GM23338 (cell line): Measurements from ENCODE around the gene NFKBIZ. TPM values are rescaled to one million over a fixed set of nuclear protein-coding genes. Genes with fewer than 3 reads are reported as not detected.

ENCODE experiments used
- ATAC-seq: fragments of 200-7000 bp; cut with Tn5 transposase; 3 replicates; pipeline ENCODE4 v1.9.1; 2020
- DNase-seq: peaks from one replicate; pipeline ENCODE4 v3.0.0-alpha.2; 2015; ENCODE audit warnings: low spot score
- H2AFZ ChIP-seq: fragments of 200-600 bp; sonication (generic); 2 replicates; pipeline ENCODE4 v1.8.0; 2016; ENCODE audit warnings: antibody characterized with exemption, mild to moderate bottlenecking, moderate library complexity
- H3F3A ChIP-seq: fragments of 200-600 bp; sonication (generic); replicated peaks from 2 replicates; pipeline ENCODE4 v1.8.0; 2017; ENCODE audit warnings: antibody characterized with exemption, mixed run types, low read depth
- H3K27ac ChIP-seq: fragments of 200-600 bp; sonication (generic); 2 replicates; pipeline ENCODE4 v1.6.1; 2016; ENCODE audit warnings: low read depth
- H3K27me3 ChIP-seq: fragments of 200-600 bp; sonication (generic); 2 replicates; pipeline ENCODE4 v1.8.0; 2016; ENCODE audit warnings: mild to moderate bottlenecking, mixed run types, moderate library complexity; ENCODE audit not compliant: insufficient read depth
- H3K36me3 ChIP-seq: fragments of 200-600 bp; sonication (generic); 2 replicates; pipeline ENCODE4 v1.8.0; 2016; ENCODE audit warnings: mild to moderate bottlenecking; ENCODE audit not compliant: insufficient read depth
- H3K4me1 ChIP-seq: fragments of 200-600 bp; sonication (generic); 2 replicates; pipeline ENCODE4 v1.8.0; 2016; ENCODE audit warnings: mild to moderate bottlenecking, moderate library complexity; ENCODE audit not compliant: insufficient read depth
- H3K4me2 ChIP-seq: fragments of 200-600 bp; sonication (generic); 2 replicates; pipeline ENCODE4 v1.7.1; 2017; ENCODE audit warnings: mixed run types
- H3K4me3 ChIP-seq: fragments of 200-600 bp; sonication (generic); 2 replicates; pipeline ENCODE4 v1.6.1; 2016; ENCODE audit warnings: mixed run types
- H3K79me2 ChIP-seq: fragments of 200-600 bp; sonication (generic); replicated peaks from 2 replicates; pipeline ENCODE4 v1.8.0; 2017; ENCODE audit warnings: mild to moderate bottlenecking; ENCODE audit not compliant: insufficient read depth
- H3K9me2 ChIP-seq: fragments of 200-600 bp; sonication (generic); 2 replicates; pipeline ENCODE4 v1.8.0; 2017; ENCODE audit not compliant: insufficient read depth
- H4K20me1 ChIP-seq: fragments of 200-600 bp; sonication (generic); replicated peaks from 2 replicates; pipeline ENCODE4 v1.8.0; 2017; ENCODE audit warnings: mild to moderate bottlenecking; ENCODE audit not compliant: insufficient read depth
- H3K27ac Mint-ChIP-seq: 2 replicates; pipeline ENCODE4 v1.8.0; 2020; ENCODE audit warnings: inconsistent platforms, mild to moderate bottlenecking, moderate library complexity, mixed read lengths
- H3K27me3 Mint-ChIP-seq: 3 replicates; pipeline ENCODE4 v1.8.0; 2022; ENCODE audit warnings: low read depth, mild to moderate bottlenecking, moderate library complexity, mixed read lengths, inconsistent platforms; ENCODE audit not compliant: insufficient read depth, poor library complexity
- H3K36me3 Mint-ChIP-seq: 3 replicates; pipeline ENCODE4 v1.8.0; 2021; ENCODE audit warnings: low read depth, mild to moderate bottlenecking, inconsistent platforms, moderate library complexity, mixed read lengths
- H3K4me1 Mint-ChIP-seq: 3 replicates; pipeline ENCODE4 v1.8.0; 2020; ENCODE audit warnings: mild to moderate bottlenecking, inconsistent platforms, mixed read lengths
- H3K4me3 Mint-ChIP-seq: 3 replicates; pipeline ENCODE4 v1.8.0; 2021; ENCODE audit warnings: moderate library complexity, mild to moderate bottlenecking, inconsistent platforms, mixed read lengths
- H3K9me3 Mint-ChIP-seq: 3 replicates; pipeline ENCODE4 v1.8.0; 2020; ENCODE audit warnings: moderate library complexity, mild to moderate bottlenecking, inconsistent platforms, mixed read lengths
- CREB1 ChIP-seq: fragments of 250-450 bp; sonication (Bioruptor Pico); IDR thresholded peaks from 2 replicates; pipeline ENCODE4 v1.5.0; 2020; ENCODE audit warnings: low read depth, mild to moderate bottlenecking, moderate library complexity
- EZH2 ChIP-seq: fragments of 200-600 bp; sonication (generic); IDR thresholded peaks from one replicate; pipeline ENCODE4 v1.8.0; 2017; ENCODE audit warnings: antibody characterized with exemption, mild to moderate bottlenecking, low read depth; ENCODE audit not compliant: unreplicated experiment
- EZH2phosphoT487 ChIP-seq: fragments of 200-600 bp; sonication (generic); IDR thresholded peaks from one replicate; pipeline ENCODE4 v1.8.1; 2018; ENCODE audit warnings: antibody characterized with exemption; ENCODE audit not compliant: unreplicated experiment
- JUNB ChIP-seq: IDR thresholded peaks from one replicate; pipeline ENCODE4 v1.6.1; 2016; ENCODE audit warnings: antibody characterized with exemption; ENCODE audit not compliant: unreplicated experiment
- NANOG ChIP-seq: IDR thresholded peaks from 2 replicates; pipeline ENCODE4 v1.6.1; 2016; ENCODE audit warnings: antibody characterized with exemption, borderline replicate concordance
- POLR2AphosphoS5 ChIP-seq: IDR thresholded peaks from 2 replicates; pipeline ENCODE4 v1.6.1; 2016; ENCODE audit warnings: antibody characterized with exemption, low read depth
- STAT1 ChIP-seq: IDR thresholded peaks from one replicate; pipeline ENCODE4 v1.6.1; 2016; ENCODE audit warnings: antibody characterized with exemption; ENCODE audit not compliant: unreplicated experiment
- ZNF114 ChIP-seq: fragments of 250-450 bp; sonication (Bioruptor Pico); IDR thresholded peaks from 2 replicates; pipeline ENCODE4 v1.5.0; 2020; ENCODE audit warnings: mild to moderate bottlenecking, moderate library complexity
- ZNF331 ChIP-seq: fragments of 250-450 bp; sonication (Bioruptor Pico); IDR thresholded peaks from 2 replicates; pipeline ENCODE4 v1.5.0; 2020; ENCODE audit warnings: low read depth, mild to moderate bottlenecking, moderate library complexity
- polyA plus RNA-seq: library from polyadenylated mRNA; unstranded; fragments of >200 nt; fragmentation: Nextera tagmentation; extraction: Ambion mirVana; gene quantifications from 2 replicates; pipeline ENCODE4 v1.2.1, GENCODE V29; 2016
- total RNA-seq: library from RNA; depleted of rRNA; stranded (reverse); fragments of >200 nt; shearing (Covaris generic); gene quantifications from 2 replicates; pipeline ENCODE4 v1.2.3, GENCODE V29; 2014
- TF ChIP-seq, protein P1 (sequence below), 2 experiments: fragments of 200-600 bp in 1 of 2; sonication (generic) in 1 of 2; conservative IDR thresholded peaks; 2 replicates each; pipeline versions ENCODE4 v1.5.1 to v1.6.1; 2016 to 2017; ENCODE audit warnings: antibody characterized with exemption in 2 of 2, low read depth in 2 of 2, mild to moderate bottlenecking in 2 of 2, moderate library complexity in 1 of 2
- TF ChIP-seq, protein P2 (sequence below): IDR thresholded peaks from 2 replicates; pipeline ENCODE4 v1.6.1; 2016; ENCODE audit warnings: antibody characterized with exemption
- TF ChIP-seq, protein P3 (sequence below): IDR thresholded peaks from one replicate; pipeline ENCODE4 v1.6.1; 2018; ENCODE audit warnings: antibody characterized with exemption; ENCODE audit not compliant: unreplicated experiment
- TF ChIP-seq, protein P4 (sequence below): fragments of 250-450 bp; sonication (Bioruptor Pico); IDR thresholded peaks from 2 replicates; pipeline ENCODE4 v1.5.0; 2020; ENCODE audit warnings: mild to moderate bottlenecking, moderate library complexity

Gene NFKBIZ
- total and polyA plus RNA-seq, 2 experiments from 2014 or later = 14.1 to 18.2 TPM

DNA sequence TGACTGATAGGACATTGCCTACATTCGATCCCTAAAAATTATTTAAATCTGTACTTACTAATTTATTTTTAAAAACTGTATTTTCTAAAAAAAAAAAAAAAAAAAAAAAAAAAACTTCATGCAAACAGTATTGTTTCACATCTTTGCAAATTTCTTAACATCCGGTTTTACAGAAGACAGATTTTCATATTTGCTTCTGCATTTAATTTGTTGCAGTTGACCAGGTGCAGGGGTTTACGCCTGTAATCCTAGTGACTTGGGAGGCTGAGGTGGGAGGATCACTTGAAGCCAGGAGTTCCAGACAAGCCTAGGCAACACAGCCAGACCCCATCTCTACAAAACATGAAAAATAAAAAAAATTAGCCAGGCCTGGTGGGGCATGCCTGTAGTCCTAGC, 6.4 kb upstream of the NFKBIZ start:
- Histone ChIP-seq H3F3A (0 out of 2 replicates have a peak, but pooled peaks cover under 1% of the 10 kb centered on the region), H3K4me2 (no peak overlapping the region), H3K27ac (peak overlapping the region; percentile 82), H3K79me2 (no peaks in the 10 kb centered on the region), H4K20me1 (no peaks in the 10 kb centered on the region), H3K4me1 (peaks cover 26% of the 10 kb centered on the region), H3K4me3 (no peak overlapping the region), H2AFZ (no peak overlapping the region), H3K36me3 (no peaks in the 10 kb centered on the region), H3K27me3 (no peaks in the 10 kb centered on the region), H3K9me2 (no peaks in the 10 kb centered on the region; the same call in 1 of the 2 replicates)
- no peak for TF ChIP-seq ZNF114 (CRISPR knock-in tag)
- TF ChIP-seq, protein P1, sequence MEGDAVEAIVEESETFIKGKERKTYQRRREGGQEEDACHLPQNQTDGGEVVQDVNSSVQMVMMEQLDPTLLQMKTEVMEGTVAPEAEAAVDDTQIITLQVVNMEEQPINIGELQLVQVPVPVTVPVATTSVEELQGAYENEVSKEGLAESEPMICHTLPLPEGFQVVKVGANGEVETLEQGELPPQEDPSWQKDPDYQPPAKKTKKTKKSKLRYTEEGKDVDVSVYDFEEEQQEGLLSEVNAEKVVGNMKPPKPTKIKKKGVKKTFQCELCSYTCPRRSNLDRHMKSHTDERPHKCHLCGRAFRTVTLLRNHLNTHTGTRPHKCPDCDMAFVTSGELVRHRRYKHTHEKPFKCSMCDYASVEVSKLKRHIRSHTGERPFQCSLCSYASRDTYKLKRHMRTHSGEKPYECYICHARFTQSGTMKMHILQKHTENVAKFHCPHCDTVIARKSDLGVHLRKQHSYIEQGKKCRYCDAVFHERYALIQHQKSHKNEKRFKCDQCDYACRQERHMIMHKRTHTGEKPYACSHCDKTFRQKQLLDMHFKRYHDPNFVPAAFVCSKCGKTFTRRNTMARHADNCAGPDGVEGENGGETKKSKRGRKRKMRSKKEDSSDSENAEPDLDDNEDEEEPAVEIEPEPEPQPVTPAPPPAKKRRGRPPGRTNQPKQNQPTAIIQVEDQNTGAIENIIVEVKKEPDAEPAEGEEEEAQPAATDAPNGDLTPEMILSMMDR (conservative IDR thresholded peaks at IDR 0.05; ENCODE audit: low read depth in 2 of 2) = no peak
- TF ChIP-seq, protein P2, sequence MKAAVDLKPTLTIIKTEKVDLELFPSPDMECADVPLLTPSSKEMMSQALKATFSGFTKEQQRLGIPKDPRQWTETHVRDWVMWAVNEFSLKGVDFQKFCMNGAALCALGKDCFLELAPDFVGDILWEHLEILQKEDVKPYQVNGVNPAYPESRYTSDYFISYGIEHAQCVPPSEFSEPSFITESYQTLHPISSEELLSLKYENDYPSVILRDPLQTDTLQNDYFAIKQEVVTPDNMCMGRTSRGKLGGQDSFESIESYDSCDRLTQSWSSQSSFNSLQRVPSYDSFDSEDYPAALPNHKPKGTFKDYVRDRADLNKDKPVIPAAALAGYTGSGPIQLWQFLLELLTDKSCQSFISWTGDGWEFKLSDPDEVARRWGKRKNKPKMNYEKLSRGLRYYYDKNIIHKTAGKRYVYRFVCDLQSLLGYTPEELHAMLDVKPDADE = no peak
- TF ChIP-seq STAT1 = no peak
- TF ChIP-seq CREB1 = no peak
- TF ChIP-seq, protein P3, sequence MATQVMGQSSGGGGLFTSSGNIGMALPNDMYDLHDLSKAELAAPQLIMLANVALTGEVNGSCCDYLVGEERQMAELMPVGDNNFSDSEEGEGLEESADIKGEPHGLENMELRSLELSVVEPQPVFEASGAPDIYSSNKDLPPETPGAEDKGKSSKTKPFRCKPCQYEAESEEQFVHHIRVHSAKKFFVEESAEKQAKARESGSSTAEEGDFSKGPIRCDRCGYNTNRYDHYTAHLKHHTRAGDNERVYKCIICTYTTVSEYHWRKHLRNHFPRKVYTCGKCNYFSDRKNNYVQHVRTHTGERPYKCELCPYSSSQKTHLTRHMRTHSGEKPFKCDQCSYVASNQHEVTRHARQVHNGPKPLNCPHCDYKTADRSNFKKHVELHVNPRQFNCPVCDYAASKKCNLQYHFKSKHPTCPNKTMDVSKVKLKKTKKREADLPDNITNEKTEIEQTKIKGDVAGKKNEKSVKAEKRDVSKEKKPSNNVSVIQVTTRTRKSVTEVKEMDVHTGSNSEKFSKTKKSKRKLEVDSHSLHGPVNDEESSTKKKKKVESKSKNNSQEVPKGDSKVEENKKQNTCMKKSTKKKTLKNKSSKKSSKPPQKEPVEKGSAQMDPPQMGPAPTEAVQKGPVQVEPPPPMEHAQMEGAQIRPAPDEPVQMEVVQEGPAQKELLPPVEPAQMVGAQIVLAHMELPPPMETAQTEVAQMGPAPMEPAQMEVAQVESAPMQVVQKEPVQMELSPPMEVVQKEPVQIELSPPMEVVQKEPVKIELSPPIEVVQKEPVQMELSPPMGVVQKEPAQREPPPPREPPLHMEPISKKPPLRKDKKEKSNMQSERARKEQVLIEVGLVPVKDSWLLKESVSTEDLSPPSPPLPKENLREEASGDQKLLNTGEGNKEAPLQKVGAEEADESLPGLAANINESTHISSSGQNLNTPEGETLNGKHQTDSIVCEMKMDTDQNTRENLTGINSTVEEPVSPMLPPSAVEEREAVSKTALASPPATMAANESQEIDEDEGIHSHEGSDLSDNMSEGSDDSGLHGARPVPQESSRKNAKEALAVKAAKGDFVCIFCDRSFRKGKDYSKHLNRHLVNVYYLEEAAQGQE = no peak
- TF ChIP-seq POLR2AphosphoS5 = no peak
- TF ChIP-seq NANOG = no peak
- TF ChIP-seq, protein P4, sequence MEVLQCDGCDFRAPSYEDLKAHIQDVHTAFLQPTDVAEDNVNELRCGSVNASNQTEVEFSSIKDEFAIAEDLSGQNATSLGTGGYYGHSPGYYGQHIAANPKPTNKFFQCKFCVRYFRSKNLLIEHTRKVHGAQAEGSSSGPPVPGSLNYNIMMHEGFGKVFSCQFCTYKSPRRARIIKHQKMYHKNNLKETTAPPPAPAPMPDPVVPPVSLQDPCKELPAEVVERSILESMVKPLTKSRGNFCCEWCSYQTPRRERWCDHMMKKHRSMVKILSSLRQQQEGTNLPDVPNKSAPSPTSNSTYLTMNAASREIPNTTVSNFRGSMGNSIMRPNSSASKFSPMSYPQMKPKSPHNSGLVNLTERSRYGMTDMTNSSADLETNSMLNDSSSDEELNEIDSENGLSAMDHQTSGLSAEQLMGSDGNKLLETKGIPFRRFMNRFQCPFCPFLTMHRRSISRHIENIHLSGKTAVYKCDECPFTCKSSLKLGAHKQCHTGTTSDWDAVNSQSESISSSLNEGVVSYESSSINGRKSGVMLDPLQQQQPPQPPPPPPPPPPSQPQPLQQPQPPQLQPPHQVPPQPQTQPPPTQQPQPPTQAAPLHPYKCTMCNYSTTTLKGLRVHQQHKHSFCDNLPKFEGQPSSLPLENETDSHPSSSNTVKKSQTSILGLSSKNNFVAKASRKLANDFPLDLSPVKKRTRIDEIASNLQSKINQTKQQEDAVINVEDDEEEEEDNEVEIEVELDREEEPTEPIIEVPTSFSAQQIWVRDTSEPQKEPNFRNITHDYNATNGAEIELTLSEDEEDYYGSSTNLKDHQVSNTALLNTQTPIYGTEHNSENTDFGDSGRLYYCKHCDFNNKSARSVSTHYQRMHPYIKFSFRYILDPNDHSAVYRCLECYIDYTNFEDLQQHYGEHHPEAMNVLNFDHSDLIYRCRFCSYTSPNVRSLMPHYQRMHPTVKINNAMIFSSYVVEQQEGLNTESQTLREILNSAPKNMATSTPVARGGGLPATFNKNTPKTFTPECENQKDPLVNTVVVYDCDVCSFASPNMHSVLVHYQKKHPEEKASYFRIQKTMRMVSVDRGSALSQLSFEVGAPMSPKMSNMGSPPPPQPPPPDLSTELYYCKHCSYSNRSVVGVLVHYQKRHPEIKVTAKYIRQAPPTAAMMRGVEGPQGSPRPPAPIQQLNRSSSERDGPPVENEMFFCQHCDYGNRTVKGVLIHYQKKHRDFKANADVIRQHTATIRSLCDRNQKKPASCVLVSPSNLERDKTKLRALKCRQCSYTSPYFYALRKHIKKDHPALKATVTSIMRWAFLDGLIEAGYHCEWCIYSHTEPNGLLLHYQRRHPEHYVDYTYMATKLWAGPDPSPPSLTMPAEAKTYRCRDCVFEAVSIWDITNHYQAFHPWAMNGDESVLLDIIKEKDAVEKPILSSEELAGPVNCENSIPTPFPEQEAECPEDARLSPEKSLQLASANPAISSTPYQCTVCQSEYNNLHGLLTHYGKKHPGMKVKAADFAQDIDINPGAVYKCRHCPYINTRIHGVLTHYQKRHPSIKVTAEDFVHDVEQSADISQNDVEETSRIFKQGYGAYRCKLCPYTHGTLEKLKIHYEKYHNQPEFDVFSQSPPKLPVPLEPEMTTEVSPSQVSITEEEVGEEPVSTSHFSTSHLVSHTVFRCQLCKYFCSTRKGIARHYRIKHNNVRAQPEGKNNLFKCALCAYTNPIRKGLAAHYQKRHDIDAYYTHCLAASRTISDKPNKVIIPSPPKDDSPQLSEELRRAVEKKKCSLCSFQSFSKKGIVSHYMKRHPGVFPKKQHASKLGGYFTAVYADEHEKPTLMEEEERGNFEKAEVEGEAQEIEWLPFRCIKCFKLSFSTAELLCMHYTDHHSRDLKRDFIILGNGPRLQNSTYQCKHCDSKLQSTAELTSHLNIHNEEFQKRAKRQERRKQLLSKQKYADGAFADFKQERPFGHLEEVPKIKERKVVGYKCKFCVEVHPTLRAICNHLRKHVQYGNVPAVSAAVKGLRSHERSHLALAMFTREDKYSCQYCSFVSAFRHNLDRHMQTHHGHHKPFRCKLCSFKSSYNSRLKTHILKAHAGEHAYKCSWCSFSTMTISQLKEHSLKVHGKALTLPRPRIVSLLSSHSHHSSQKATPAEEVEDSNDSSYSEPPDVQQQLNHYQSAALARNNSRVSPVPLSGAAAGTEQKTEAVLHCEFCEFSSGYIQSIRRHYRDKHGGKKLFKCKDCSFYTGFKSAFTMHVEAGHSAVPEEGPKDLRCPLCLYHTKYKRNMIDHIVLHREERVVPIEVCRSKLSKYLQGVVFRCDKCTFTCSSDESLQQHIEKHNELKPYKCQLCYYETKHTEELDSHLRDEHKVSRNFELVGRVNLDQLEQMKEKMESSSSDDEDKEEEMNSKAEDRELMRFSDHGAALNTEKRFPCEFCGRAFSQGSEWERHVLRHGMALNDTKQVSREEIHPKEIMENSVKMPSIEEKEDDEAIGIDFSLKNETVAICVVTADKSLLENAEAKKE (CRISPR knock-in tag) = no peak
- no peak for TF ChIP-seq JUNB
- no peak for TF ChIP-seq EZH2
- no peak for TF ChIP-seq EZH2phosphoT487
- no peak for TF ChIP-seq ZNF331 (CRISPR knock-in tag)
- Mint-ChIP-seq H3K27ac (peak overlapping the region; percentile 82), H3K4me1 (peaks cover 44% of the 10 kb centered on the region), H3K36me3 (peaks cover 2% of the 10 kb centered on the region; the same call in 1 of the 3 replicates), H3K9me3 (no peaks in the 10 kb centered on the region), H3K27me3 (peaks cover 8% of the 10 kb centered on the region), H3K4me3 (no peak overlapping the region)
- ATAC-seq = no peak
- DNase-seq = no peak
